HepG2 (cell line): ENCODE data around the gene PIWIL4. TPM values are rescaled to one million over a fixed set of nuclear protein-coding genes. Genes with fewer than 3 reads are reported as not detected.

Source experiments
- ATAC-seq: fragments of 200-7000 bp; cut with Tn5 transposase; 3 replicates; pipeline ENCODE4 v1.9.1; 2020; ENCODE audit warnings: mild to moderate bottlenecking, moderate library complexity
- BruUV-seq: library from RNA; stranded (reverse); fragments of 400-500 nt; replicated peaks from 2 replicates; lab custom pipeline; 2021; lab: Mats Ljungman, UMichigan
- CTCF ChIA-PET: fragments of 300-600 bp; formaldehyde crosslinking; extraction: SDS; loops from one replicate; lab custom pipeline; 2021; ENCODE audit warnings: low total read pairs, inconsistent platforms, low intra/inter-chr PET ratio; lab: Yijun Ruan, JAX
- POLR2A ChIA-PET: fragments of 350-600 bp; sonication (Branson Sonifier 250); formaldehyde crosslinking; loops from one replicate; lab custom pipeline; 2020; ENCODE audit warnings: antibody characterized with exemption, inconsistent platforms; lab: Yijun Ruan, JAX
- DNase-seq: peaks from one replicate; pipeline ENCODE4 v3.0.0-alpha.2; 2015; ENCODE audit warnings: low spot score
- FAIRE-seq: peaks from 3 replicates; lab custom pipeline; 2011; peaks lifted over from hg19 to GRCh38; lab: Jason Lieb, UNC
- H2AFZ ChIP-seq: one replicate; pipeline ENCODE4 v1.6.1; 2011; ENCODE audit warnings: low read length, inconsistent platforms
- H3K27ac ChIP-seq: fragments of 300-600 bp; 3 replicates; pipeline ENCODE4 v1.8.0; 2011; ENCODE audit warnings: mixed run types, mild to moderate bottlenecking, mixed read lengths, low read length, inconsistent platforms; ENCODE audit not compliant: insufficient read depth; ENCODE audit errors: extremely low read length
- H3K27me3 ChIP-seq, 2 experiments: fragments of 200-600 bp in 1 of 2; 2 replicates in 1 of 2; 3 replicates in 1 of 2; pipeline versions ENCODE4 v1.6.0 to v1.8.0; 2011; ENCODE audit warnings: low read length in 2 of 2, mild to moderate bottlenecking in 2 of 2, moderate library complexity in 2 of 2, inconsistent platforms in 1 of 2; ENCODE audit not compliant: insufficient read depth in 2 of 2, control insufficient read depth in 1 of 2
- H3K36me3 ChIP-seq, 2 experiments: fragments of 200-600 bp in 1 of 2; replicated peaks in 1 of 2; 2 replicates in 1 of 2; 3 replicates in 1 of 2; pipeline versions ENCODE4 v1.5.1 to v1.8.0; 2011; ENCODE audit warnings: low read length in 2 of 2, inconsistent platforms in 1 of 2; ENCODE audit not compliant: insufficient read depth in 2 of 2, control insufficient read depth in 1 of 2
- H3K4me1 ChIP-seq: 2 replicates; pipeline ENCODE4 v1.5.1; 2012; ENCODE audit warnings: low read length, inconsistent platforms; ENCODE audit not compliant: insufficient read depth
- H3K4me2 ChIP-seq: 2 replicates; pipeline ENCODE4 v1.6.0; 2011; ENCODE audit warnings: low read depth, low read length, inconsistent platforms
- H3K4me3 ChIP-seq, 3 experiments: fragments of 200-600 bp in 1 of 3; sonication (generic), shearing (Covaris generic) in 1 of 3; replicated peaks in 1 of 3; 2 replicates each; pipeline ENCODE4 v1.5.1; 2011 to 2016; ENCODE audit warnings: low read length in 3 of 3, inconsistent platforms in 2 of 3, low read depth in 2 of 3, mild to moderate bottlenecking in 2 of 3, control low read depth in 1 of 3, mixed read lengths in 1 of 3; ENCODE audit not compliant: insufficient read depth in 1 of 3
- H3K79me2 ChIP-seq: one replicate; pipeline ENCODE4 v1.6.1; 2011; ENCODE audit warnings: low read length, inconsistent platforms; ENCODE audit not compliant: insufficient read depth
- H3K9ac ChIP-seq: 2 replicates; pipeline ENCODE4 v1.6.0; 2011; ENCODE audit warnings: mild to moderate bottlenecking, low read depth, low read length, inconsistent platforms; ENCODE audit not compliant: insufficient read depth
- H3K9me3 ChIP-seq: 2 replicates; pipeline ENCODE4 v1.5.1; 2012; ENCODE audit warnings: mild to moderate bottlenecking, low read length
- H4K20me1 ChIP-seq: 2 replicates; pipeline ENCODE4 v1.6.0; 2011; ENCODE audit warnings: inconsistent platforms, mild to moderate bottlenecking, low read length, moderate library complexity; ENCODE audit not compliant: insufficient read depth
- CENPT ChIP-seq: sonication (generic); formaldehyde crosslinking; IDR thresholded peaks from 2 replicates; pipeline ENCODE4 v1.8.0; 2022; ENCODE audit warnings: low read depth, mild to moderate bottlenecking, moderate library complexity, missing genetic modification reagents
- CHD4 ChIP-seq: fragments of 200-600 bp; sonication (generic); IDR thresholded peaks from 2 replicates; pipeline ENCODE4 v1.7.0; 2017; ENCODE audit warnings: mild to moderate bottlenecking, low read length, borderline replicate concordance
- ERF ChIP-seq: IDR thresholded peaks from 2 replicates; pipeline ENCODE4 v1.6.1; 2018; ENCODE audit warnings: missing biosample characterization, missing genetic modification reagents
- KAT7 ChIP-seq: IDR thresholded peaks from 2 replicates; pipeline ENCODE4 v1.6.1; 2018; ENCODE audit warnings: borderline replicate concordance, missing compliant biosample characterization
- NPAS2 ChIP-seq: sonication (generic); formaldehyde crosslinking; IDR thresholded peaks from 2 replicates; pipeline ENCODE4 v1.8.0; 2022; ENCODE audit warnings: mild to moderate bottlenecking, missing genetic modification reagents, borderline replicate concordance
- SALL2 ChIP-seq: sonication (generic); formaldehyde crosslinking; IDR thresholded peaks from 2 replicates; pipeline ENCODE4 v1.8.1; 2023; ENCODE audit warnings: mild to moderate bottlenecking, missing genetic modification reagents, inconsistent platforms
- TGIF2 ChIP-seq: IDR thresholded peaks from 2 replicates; pipeline ENCODE4 v1.6.1; 2016; ENCODE audit warnings: control low read depth, missing compliant biosample characterization
- ZNF274 ChIP-seq: sonication (generic); formaldehyde crosslinking; IDR thresholded peaks from 2 replicates; pipeline ENCODE4 v1.5.1; 2020; ENCODE audit warnings: mild to moderate bottlenecking, missing genetic modification reagents
- ZNF598 ChIP-seq: sonication (generic); formaldehyde crosslinking; IDR thresholded peaks from 2 replicates; pipeline ENCODE4 v1.5.1; 2020; ENCODE audit warnings: mild to moderate bottlenecking, missing genetic modification reagents, borderline replicate concordance
- ZNF619 ChIP-seq: sonication (generic); formaldehyde crosslinking; IDR thresholded peaks from 2 replicates; pipeline ENCODE4 v1.4.0; 2020; ENCODE audit warnings: mild to moderate bottlenecking, missing genetic modification reagents
- ZNF674 ChIP-seq: sonication (generic); formaldehyde crosslinking; IDR thresholded peaks from 2 replicates; pipeline ENCODE4 v1.5.0; 2020; ENCODE audit warnings: low read depth, mild to moderate bottlenecking, missing genetic modification reagents
- ZNF772 ChIP-seq: sonication (generic); formaldehyde crosslinking; IDR thresholded peaks from 2 replicates; pipeline ENCODE4 v1.5.0; 2020; ENCODE audit warnings: mild to moderate bottlenecking, missing genetic modification reagents
- ZNF780A ChIP-seq: sonication (generic); formaldehyde crosslinking; IDR thresholded peaks from 2 replicates; pipeline ENCODE4 v1.8.0; 2022; ENCODE audit warnings: mild to moderate bottlenecking, missing genetic modification reagents, moderate library complexity
- WGBS: methylation state at CpG from one replicate; pipeline ENCODE4 v1.1.6; 2017; ENCODE audit warnings: low lambda C conversion rate; 5-methylcytosine and 5-hydroxymethylcytosine counted together
- in situ Hi-C: cut with HindIII; loops from 2 replicates; pipeline ENCODE4 v1.10.0; 2017; ENCODE audit warnings: low pct_unique_long_range_greater_than_20kb; ENCODE audit not compliant: extremely low pct_ligation_motif_present
- intact Hi-C: fragments of 100-400 bp; cut with micrococcal nuclease; formaldehyde crosslinking; loops from one replicate; pipeline ENCODE4 v1.10.0; 2022; ENCODE audit not compliant: unreplicated experiment
- polyA plus RNA-seq, 8 experiments: library from polyadenylated mRNA; depleted of rRNA in 3 of 8; stranded (reverse) in 7 of 8; unstranded in 1 of 8; fragments of >200 nt; fragmentation: Illumina TruSeq in 4 of 8; extraction: Trizol in 4 of 8; gene quantifications; 2 replicates each; pipeline versions ENCODE4 v1.2.1 to v1.2.3, GENCODE V29; 2011 to 2016; ENCODE audit warnings: low read depth in 4 of 8, missing spikeins in 1 of 8, mixed read lengths in 1 of 8; ENCODE audit not compliant: insufficient read depth in 1 of 8
- total RNA-seq, 5 experiments: library from RNA; depleted of rRNA; stranded (reverse); fragments of >200 nt; fragmentation: Illumina TruSeq; extraction: Trizol; gene quantifications; 2 replicates each; pipeline ENCODE4 v1.2.3, GENCODE V29; 2016; ENCODE audit warnings: low read depth in 1 of 5
- TF ChIP-seq, protein P1 (sequence below): IDR thresholded peaks from 2 replicates; pipeline ENCODE4 v1.6.1; 2016; ENCODE audit warnings: low read depth, borderline replicate concordance

The PIWIL4 gene
- total and polyA plus RNA-seq, 2 of the 13 experiments (the other 11 are each of a cell fraction or from before 2014, with no cell fraction given) = 0.08 TPM; not detected in 1

DNA sequence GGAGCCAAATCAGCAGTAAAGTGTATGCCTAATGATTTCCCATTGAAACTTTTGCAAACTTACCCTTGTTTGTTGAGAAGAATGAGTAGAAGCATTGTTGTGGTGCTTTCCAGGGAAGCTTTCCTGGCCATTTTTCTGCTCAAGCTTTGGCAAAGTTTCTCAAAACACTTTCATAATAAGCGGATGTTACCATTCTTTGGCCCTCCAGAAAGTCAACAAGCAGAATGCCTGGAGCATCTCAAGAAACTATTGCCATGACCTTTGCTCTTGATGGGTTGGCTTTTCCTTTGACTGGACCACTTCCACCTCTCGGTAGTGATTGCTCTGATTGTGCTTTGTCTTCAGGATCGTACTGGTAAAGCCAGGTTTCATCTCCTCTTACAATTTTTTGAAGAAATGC is 10.7 kb downstream of the PIWIL4 start:
- Histone ChIP-seq H3K27ac (no peak overlapping the region), H2AFZ (no peak overlapping the region), H3K4me2 (no peak overlapping the region), H3K4me1 (no peaks in the 10 kb centered on the region), H3K79me2 (no peaks in the 10 kb centered on the region), H3K9me3 (no peaks in the 10 kb centered on the region), H3K27me3 (peaks cover 0 to 10% of the 10 kb centered on the region in 2 experiments; a peak in 3 of 5 replicates), H3K9ac (no peak overlapping the region), H4K20me1 (no peaks in the 10 kb centered on the region), H3K4me3 (no peak overlapping the region), H3K36me3 (no peaks in the 10 kb centered on the region)
- TF ChIP-seq ZNF772 (CRISPR knock-in tag) (no peak), ZNF274 (CRISPR knock-in tag) (no peak), CENPT (no peak), ZNF619 (no peak), NPAS2 (CRISPR knock-in tag) (no peak), SALL2 (CRISPR knock-in tag) (no peak), ZNF598 (CRISPR knock-in tag) (no peak), ERF (CRISPR knock-in tag) (no peak), ZNF780A (CRISPR knock-in tag) (no peak), CHD4 (no peak), TGIF2 (CRISPR knock-in tag) (no peak), KAT7 (CRISPR knock-in tag) (no peak), ZNF674 (no peak)
- TF ChIP-seq, protein P1, sequence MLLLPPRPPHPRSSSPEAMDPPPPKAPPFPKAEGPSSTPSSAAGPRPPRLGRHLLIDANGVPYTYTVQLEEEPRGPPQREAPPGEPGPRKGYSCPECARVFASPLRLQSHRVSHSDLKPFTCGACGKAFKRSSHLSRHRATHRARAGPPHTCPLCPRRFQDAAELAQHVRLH (CRISPR knock-in tag) = no peak
- ChIA-PET POLR2A (no interaction called here), CTCF (no interaction called here)
- DNase-seq (no peak), FAIRE-seq (no peak), ATAC-seq (no peak)
- no TSS peak for BruUV-seq
- intact Hi-C loops = no loop called here
- in situ Hi-C loops = no loop called here
- WGBS = 2% methylated on average over 3 of the region's 3 CpGs
